Measurements from ENCODE around the gene IL25.

The IL25 gene

GRCh38 chr14:23354990-23355389 is 17.6 kb upstream of the IL25 start:
- DNase-seq, result no peak

- no peak for DNase-seq
Observed at GRCh38 chr14:23355871-23356435, 16.7 kb upstream of the IL25 start.

- DNase-seq, result no peak
Observed at GRCh38 chr14:23356662-23357061, 15.9 kb upstream of the IL25 start.

- DNase-seq, result no peak
Observed at GRCh38 chr14:23357261-23357660, 15.3 kb upstream of the IL25 start.

- DNase-seq, result no peak
Observed at GRCh38 chr14:23358042-23358441, 14.6 kb upstream of the IL25 start.

GRCh38 chr14:23358553-23359166 is 13.9 kb upstream of the IL25 start:
- no peak for DNase-seq

GRCh38 chr14:23359167-23359626 is 13.4 kb upstream of the IL25 start:
- DNase-seq, result no peak

- DNase-seq, result no peak
Observed at GRCh38 chr14:23359722-23360447, 12.7 kb upstream of the IL25 start.

GRCh38 chr14:23360496-23360895 is 12.1 kb upstream of the IL25 start:
- no peak for DNase-seq

- no peak for DNase-seq
Observed at GRCh38 chr14:23361320-23361719, 11.3 kb upstream of the IL25 start.

- no peak for DNase-seq
Observed at GRCh38 chr14:23361763-23362162, 10.8 kb upstream of the IL25 start.

GRCh38 chr14:23362200-23362599 is 10.4 kb upstream of the IL25 start:
- DNase-seq, result no peak

GRCh38 chr14:23364164-23365035 is 8.2 kb upstream of the IL25 start:
- DNase-seq, result no peak

GRCh38 chr14:23365036-23365731 is 7.4 kb upstream of the IL25 start, which contains the start of gene EFS:
Gene EFS, minus strand, starts transcription at chr14:23365172. Its CDS starts 147 bp downstream, at chr14:23365025.
- no peak for DNase-seq

- no peak for DNase-seq
Observed at GRCh38 chr14:23365732-23366425, 6.7 kb upstream of the IL25 start.

- DNase-seq, result no peak
Observed at GRCh38 chr14:23366426-23366921, 6.1 kb upstream of the IL25 start.

- DNase-seq, result no peak
Observed at GRCh38 chr14:23370221-23370620, 2.4 kb upstream of the IL25 start.

GRCh38 chr14:23371865-23372264 is 744 bp upstream of the IL25 start:
- no peak for DNase-seq

- no peak for DNase-seq
Observed at GRCh38 chr14:23373041-23373440, 432 bp downstream of the IL25 start.

GRCh38 chr14:23375527-23376251 is 3.1 kb downstream of the IL25 start:
- DNase-seq, result no peak
